IPS-18a (cell line): ENCODE results near the gene ZSCAN1.

Source experiments
- H3K27ac ChIP-seq: one replicate; pipeline ENCODE4 v1.5.1; 2013; ENCODE audit warnings: low read length
- H3K27me3 ChIP-seq: one replicate; pipeline ENCODE4 v1.6.1; 2013; ENCODE audit warnings: mild to moderate bottlenecking, low read length; ENCODE audit not compliant: control insufficient read depth, insufficient read depth
- H3K36me3 ChIP-seq: one replicate; pipeline ENCODE4 v1.6.1; 2013; ENCODE audit warnings: low read depth, low read length; ENCODE audit not compliant: control insufficient read depth
- H3K4me1 ChIP-seq: one replicate; pipeline ENCODE4 v1.6.1; 2013; ENCODE audit warnings: low read depth, low read length; ENCODE audit not compliant: control insufficient read depth
- H3K4me3 ChIP-seq: one replicate; pipeline ENCODE4 v1.5.1; 2013; ENCODE audit warnings: low read length
- H3K9ac ChIP-seq: one replicate; pipeline ENCODE4 v1.6.1; 2013; ENCODE audit warnings: mild to moderate bottlenecking, low read length, moderate library complexity
- H3K9me3 ChIP-seq: one replicate; pipeline ENCODE4 v1.6.1; 2013; ENCODE audit warnings: low read depth, low read length; ENCODE audit not compliant: control insufficient read depth

Gene ZSCAN1

GRCh38 chr19:58086825-58087710 lies 53.2 kb downstream of the ZSCAN1 start:
- Histone ChIP-seq H3K9me3 (no peaks in the 10 kb centered on the region), H3K27me3 (no peaks in the 10 kb centered on the region), H3K9ac (no peak overlapping the region), H3K4me1 (peaks cover 4% of the 10 kb centered on the region), H3K27ac (no peak overlapping the region), H3K36me3 (peaks cover 19% of the 10 kb centered on the region), H3K4me3 (no peak overlapping the region)

GRCh38 chr19:58088521-58089052 lies 54.8 kb downstream of the ZSCAN1 start:
- no peak overlapping the region for H3K4me3 ChIP-seq
- no peaks in the 10 kb centered on the region for H3K9me3 ChIP-seq
- H3K27ac ChIP-seq, result no peak overlapping the region
- H3K9ac ChIP-seq, result no peak overlapping the region
- peaks cover 19% of the 10 kb centered on the region for H3K36me3 ChIP-seq
- no peaks in the 10 kb centered on the region for H3K27me3 ChIP-seq
- peaks cover 4% of the 10 kb centered on the region for H3K4me1 ChIP-seq

GRCh38 chr19:58089846-58090245 lies 56.0 kb downstream of the ZSCAN1 start:
- no peak overlapping the region for H3K9ac ChIP-seq
- H3K9me3 ChIP-seq, result no peaks in the 10 kb centered on the region
- peaks cover 19% of the 10 kb centered on the region for H3K36me3 ChIP-seq

GRCh38 chr19:58091251-58091995 lies 57.6 kb downstream of the ZSCAN1 start:
- Histone ChIP-seq H3K36me3 (peaks cover 11% of the 10 kb centered on the region), H3K4me3 (no peak overlapping the region), H3K9ac (no peak overlapping the region), H3K9me3 (no peaks in the 10 kb centered on the region), H3K27ac (no peak overlapping the region), H3K4me1 (peaks cover 4% of the 10 kb centered on the region), H3K27me3 (no peaks in the 10 kb centered on the region)

More at GRCh38 chr19:58089846-58090245, 56.0 kb downstream of the ZSCAN1 start:
- H3K4me1 ChIP-seq, result peaks cover 4% of the 10 kb centered on the region
- no peak overlapping the region for H3K27ac ChIP-seq
- no peaks in the 10 kb centered on the region for H3K27me3 ChIP-seq
- no peak overlapping the region for H3K4me3 ChIP-seq

- Histone ChIP-seq H3K9ac (no peak overlapping the region), H3K36me3 (peaks cover 3% of the 10 kb centered on the region), H3K4me3 (no peak overlapping the region), H3K4me1 (peaks cover 9% of the 10 kb centered on the region), H3K27me3 (no peaks in the 10 kb centered on the region), H3K27ac (no peak overlapping the region), H3K9me3 (no peaks in the 10 kb centered on the region)
These were observed 59.2 kb downstream of the ZSCAN1 start for GRCh38 chr19:58093071-58093470.

GRCh38 chr19:58095328-58095727 lies 61.5 kb downstream of the ZSCAN1 start:
- Histone ChIP-seq H3K27ac (no peak overlapping the region), H3K4me3 (no peak overlapping the region), H3K27me3 (no peaks in the 10 kb centered on the region), H3K9ac (no peak overlapping the region), H3K4me1 (peaks cover 14% of the 10 kb centered on the region), H3K9me3 (peaks cover 5% of the 10 kb centered on the region), H3K36me3 (no peaks in the 10 kb centered on the region)

- Histone ChIP-seq H3K27ac (no peak overlapping the region), H3K4me3 (peak overlapping the region; percentile 90), H3K36me3 (no peaks in the 10 kb centered on the region), H3K9ac (peak overlapping the region; percentile 99), H3K4me1 (peaks cover 11% of the 10 kb centered on the region), H3K27me3 (no peaks in the 10 kb centered on the region), H3K9me3 (peaks cover 5% of the 10 kb centered on the region)
These were observed 63.1 kb downstream of the ZSCAN1 start for GRCh38 chr19:58096884-58097283.

- Histone ChIP-seq H3K27me3 (no peaks in the 10 kb centered on the region), H3K9ac (peak overlapping the region; percentile 99), H3K9me3 (peaks cover 5% of the 10 kb centered on the region), H3K4me3 (peak overlapping the region; percentile 90), H3K36me3 (no peaks in the 10 kb centered on the region), H3K27ac (no peak overlapping the region), H3K4me1 (peaks cover 11% of the 10 kb centered on the region)
These were observed 63.5 kb downstream of the ZSCAN1 start for GRCh38 chr19:58097349-58097748.

GRCh38 chr19:58097781-58098681 lies 64.2 kb downstream of the ZSCAN1 start, which contains the start of gene ZSCAN18:
ZSCAN18 (minus strand) TSS chr19:58098231; CDS start chr19:58090267, 7,964 bp downstream.
- Histone ChIP-seq H3K4me1 (peaks cover 11% of the 10 kb centered on the region), H3K4me3 (peak within 1 kb of the TSS; percentile 90), H3K27ac (peak within 1 kb of the TSS; percentile 100), H3K9me3 (peaks cover 5% of the 10 kb centered on the region), H3K27me3 (no peaks in the 10 kb centered on the region), H3K36me3 (no peaks in the 10 kb centered on the region), H3K9ac (peak within 1 kb of the TSS; percentile 99)

- Histone ChIP-seq H3K4me1 (peaks cover 11% of the 10 kb centered on the region), H3K27ac (peak overlapping the region; percentile 100), H3K4me3 (peak overlapping the region; percentile 90), H3K9ac (peak overlapping the region; percentile 99), H3K9me3 (peaks cover 5% of the 10 kb centered on the region), H3K36me3 (no peaks in the 10 kb centered on the region), H3K27me3 (no peaks in the 10 kb centered on the region)
These were observed 64.8 kb downstream of the ZSCAN1 start for GRCh38 chr19:58098682-58098998.
